Panc1 (cell line): ENCODE measurements around the gene YAP1. TPM values are rescaled to one million over a fixed set of nuclear protein-coding genes. Genes with fewer than 3 reads are reported as not detected.
"Not testable (repeated sequence)": the region's sequence is repeated elsewhere in the genome, so short reads cannot be mapped to it uniquely, and the experiment has no call there.

Experiments
- ATAC-seq: fragments of 200-7000 bp; cut with Tn5 transposase; 2 replicates; pipeline ENCODE4 v1.9.1; 2020; ENCODE audit warnings: mild to moderate bottlenecking, moderate library complexity
- BruUV-seq: library from RNA; stranded (reverse); fragments of 400-500 nt; replicated peaks from 2 replicates; lab custom pipeline; 2021; lab: Mats Ljungman, UMichigan
- CTCF ChIA-PET: fragments of 300-600 bp; sonication (Branson Sonifier 250); formaldehyde crosslinking; loops from one replicate; lab custom pipeline; 2022; ENCODE audit warnings: antibody characterized with exemption; lab: Charles Lee
- POLR2A ChIA-PET: fragments of 300-600 bp; sonication (Branson Sonifier 250); formaldehyde crosslinking; loops from one replicate; lab custom pipeline; 2022; ENCODE audit warnings: antibody characterized with exemption; lab: Charles Lee
- DNase-seq: peaks from one replicate; pipeline ENCODE4 v3.0.0-alpha.2; 2010; ENCODE audit warnings: low read depth, low spot score
- H3K27ac ChIP-seq: 2 replicates; pipeline ENCODE4 v1.5.1; 2011; ENCODE audit warnings: mild to moderate bottlenecking, low read length, inconsistent platforms
- H3K27me3 ChIP-seq: fragments of 200-500 bp; sonication (Bioruptor generic); 2 replicates; pipeline ENCODE4 v1.6.0; 2014; ENCODE audit warnings: low read length, inconsistent platforms; ENCODE audit not compliant: control insufficient read depth, insufficient read depth
- H3K36me3 ChIP-seq: fragments of 200-500 bp; sonication (Bioruptor generic); 2 replicates; pipeline ENCODE4 v1.5.1; 2014; ENCODE audit warnings: inconsistent platforms, mild to moderate bottlenecking, low read length, moderate library complexity; ENCODE audit not compliant: control insufficient read depth, insufficient read depth
- H3K4me1 ChIP-seq: 2 replicates; pipeline ENCODE4 v1.5.1; 2011; ENCODE audit warnings: inconsistent platforms, mild to moderate bottlenecking, low read length, moderate library complexity; ENCODE audit not compliant: control insufficient read depth, insufficient read depth
- H3K4me3 ChIP-seq, 2 experiments: 2 replicates each; pipeline ENCODE4 v1.5.1; 2011 to 2012; ENCODE audit warnings: low read depth in 2 of 2, low read length in 2 of 2, mild to moderate bottlenecking in 2 of 2, inconsistent platforms in 1 of 2, moderate library complexity in 1 of 2
- H3K9me3 ChIP-seq: fragments of 200-500 bp; sonication (Bioruptor generic); 2 replicates; pipeline ENCODE4 v1.5.1; 2014; ENCODE audit warnings: low read depth, mild to moderate bottlenecking, inconsistent platforms, low read length, moderate library complexity; ENCODE audit not compliant: control insufficient read depth, insufficient read depth
- POLR2AphosphoS5 ChIP-seq: IDR thresholded peaks from 2 replicates; pipeline ENCODE4 v1.6.1; 2012; ENCODE audit warnings: mild to moderate bottlenecking, low read depth, low read length, moderate library complexity
- SIN3A ChIP-seq: IDR thresholded peaks from 2 replicates; pipeline ENCODE4 v1.6.1; 2012; ENCODE audit warnings: low read depth, mild to moderate bottlenecking, low read length, moderate library complexity, borderline replicate concordance; ENCODE audit not compliant: insufficient read depth
- TCF7L2 ChIP-seq: IDR thresholded peaks from 2 replicates; pipeline ENCODE4 v1.6.1; 2011; ENCODE audit warnings: mild to moderate bottlenecking, low read depth, low read length, inconsistent platforms
- in situ Hi-C: cut with HindIII; loops from 2 replicates; pipeline ENCODE4 v1.10.0; 2016; ENCODE audit warnings: low sequenced_read_pairs, low pct_unique_long_range_greater_than_20kb
- intact Hi-C: fragments of 100-400 bp; cut with micrococcal nuclease; formaldehyde crosslinking; loops from one replicate; pipeline ENCODE4 v1.10.0; 2022; ENCODE audit not compliant: unreplicated experiment
- total RNA-seq: library from RNA; stranded (reverse); gene quantifications from one replicate; pipeline ENCODE4 v1.2.1, GENCODE V29; 2021; ENCODE audit not compliant: unreplicated experiment
- TF ChIP-seq, protein P1 (sequence below): fragments of 450-650 bp; IDR thresholded peaks from 2 replicates; pipeline ENCODE4 v1.5.1; 2017; ENCODE audit warnings: mild to moderate bottlenecking
- TF ChIP-seq, protein P2 (sequence below), 2 experiments: IDR thresholded peaks; 2 replicates each; pipeline ENCODE4 v1.6.1; 2011 to 2012; ENCODE audit warnings: low read depth in 2 of 2, control low read depth in 1 of 2, low read length in 1 of 2, mild to moderate bottlenecking in 1 of 2, moderate library complexity in 1 of 2; ENCODE audit not compliant: insufficient read depth in 1 of 2

The YAP1 gene
- total RNA-seq, 1 experiment from 2014 or later: 158 TPM

DNA sequence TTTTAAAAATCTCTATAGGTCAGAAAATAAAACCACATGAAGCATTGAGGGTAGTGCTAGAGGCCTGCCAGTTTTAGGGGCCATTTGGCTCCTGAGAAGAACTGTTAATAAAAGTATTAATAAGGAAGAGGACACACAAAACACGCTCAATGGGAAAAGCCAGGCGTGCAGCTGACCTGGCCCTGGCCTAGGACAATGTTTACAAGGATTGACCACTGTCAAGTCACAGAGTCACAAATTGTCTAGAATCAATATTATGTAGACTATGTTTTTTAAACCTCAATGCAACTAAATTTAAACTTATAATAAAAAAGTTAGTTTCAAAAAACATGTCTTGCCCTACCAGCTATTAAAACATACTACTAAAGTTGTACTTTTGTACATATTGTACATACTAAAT, 89.4 kb downstream of the YAP1 start:
- in situ Hi-C loops (no loop called here), intact Hi-C loops (no loop called here)
- TF ChIP-seq SIN3A: no peak
- no peak for TF ChIP-seq TCF7L2
- TF ChIP-seq, protein P1, sequence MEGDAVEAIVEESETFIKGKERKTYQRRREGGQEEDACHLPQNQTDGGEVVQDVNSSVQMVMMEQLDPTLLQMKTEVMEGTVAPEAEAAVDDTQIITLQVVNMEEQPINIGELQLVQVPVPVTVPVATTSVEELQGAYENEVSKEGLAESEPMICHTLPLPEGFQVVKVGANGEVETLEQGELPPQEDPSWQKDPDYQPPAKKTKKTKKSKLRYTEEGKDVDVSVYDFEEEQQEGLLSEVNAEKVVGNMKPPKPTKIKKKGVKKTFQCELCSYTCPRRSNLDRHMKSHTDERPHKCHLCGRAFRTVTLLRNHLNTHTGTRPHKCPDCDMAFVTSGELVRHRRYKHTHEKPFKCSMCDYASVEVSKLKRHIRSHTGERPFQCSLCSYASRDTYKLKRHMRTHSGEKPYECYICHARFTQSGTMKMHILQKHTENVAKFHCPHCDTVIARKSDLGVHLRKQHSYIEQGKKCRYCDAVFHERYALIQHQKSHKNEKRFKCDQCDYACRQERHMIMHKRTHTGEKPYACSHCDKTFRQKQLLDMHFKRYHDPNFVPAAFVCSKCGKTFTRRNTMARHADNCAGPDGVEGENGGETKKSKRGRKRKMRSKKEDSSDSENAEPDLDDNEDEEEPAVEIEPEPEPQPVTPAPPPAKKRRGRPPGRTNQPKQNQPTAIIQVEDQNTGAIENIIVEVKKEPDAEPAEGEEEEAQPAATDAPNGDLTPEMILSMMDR: no peak
- no peak for TF ChIP-seq POLR2AphosphoS5
- TF ChIP-seq, protein P2, sequence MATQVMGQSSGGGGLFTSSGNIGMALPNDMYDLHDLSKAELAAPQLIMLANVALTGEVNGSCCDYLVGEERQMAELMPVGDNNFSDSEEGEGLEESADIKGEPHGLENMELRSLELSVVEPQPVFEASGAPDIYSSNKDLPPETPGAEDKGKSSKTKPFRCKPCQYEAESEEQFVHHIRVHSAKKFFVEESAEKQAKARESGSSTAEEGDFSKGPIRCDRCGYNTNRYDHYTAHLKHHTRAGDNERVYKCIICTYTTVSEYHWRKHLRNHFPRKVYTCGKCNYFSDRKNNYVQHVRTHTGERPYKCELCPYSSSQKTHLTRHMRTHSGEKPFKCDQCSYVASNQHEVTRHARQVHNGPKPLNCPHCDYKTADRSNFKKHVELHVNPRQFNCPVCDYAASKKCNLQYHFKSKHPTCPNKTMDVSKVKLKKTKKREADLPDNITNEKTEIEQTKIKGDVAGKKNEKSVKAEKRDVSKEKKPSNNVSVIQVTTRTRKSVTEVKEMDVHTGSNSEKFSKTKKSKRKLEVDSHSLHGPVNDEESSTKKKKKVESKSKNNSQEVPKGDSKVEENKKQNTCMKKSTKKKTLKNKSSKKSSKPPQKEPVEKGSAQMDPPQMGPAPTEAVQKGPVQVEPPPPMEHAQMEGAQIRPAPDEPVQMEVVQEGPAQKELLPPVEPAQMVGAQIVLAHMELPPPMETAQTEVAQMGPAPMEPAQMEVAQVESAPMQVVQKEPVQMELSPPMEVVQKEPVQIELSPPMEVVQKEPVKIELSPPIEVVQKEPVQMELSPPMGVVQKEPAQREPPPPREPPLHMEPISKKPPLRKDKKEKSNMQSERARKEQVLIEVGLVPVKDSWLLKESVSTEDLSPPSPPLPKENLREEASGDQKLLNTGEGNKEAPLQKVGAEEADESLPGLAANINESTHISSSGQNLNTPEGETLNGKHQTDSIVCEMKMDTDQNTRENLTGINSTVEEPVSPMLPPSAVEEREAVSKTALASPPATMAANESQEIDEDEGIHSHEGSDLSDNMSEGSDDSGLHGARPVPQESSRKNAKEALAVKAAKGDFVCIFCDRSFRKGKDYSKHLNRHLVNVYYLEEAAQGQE (IDR thresholded peaks at IDR 0.05; ENCODE audit: insufficient read depth in 1 of 2, low read depth in 2 of 2, low read length in 1 of 2): no peak
- H3K4me3 ChIP-seq: no peak overlapping the region
- H3K27ac ChIP-seq: no peak overlapping the region
- BruUV-seq: no TSS peak
- peaks cover 3% of the 10 kb centered on the region for H3K36me3 ChIP-seq
- DNase-seq (no peak), ATAC-seq (no peak)
- no peaks in the 10 kb centered on the region for H3K27me3 ChIP-seq
- peaks cover 6% of the 10 kb centered on the region; the same call in 1 of the 2 replicates for H3K4me1 ChIP-seq
- ChIA-PET POLR2A (no interaction called here), CTCF (no interaction called here)
- H3K9me3 ChIP-seq: no peaks in the 10 kb centered on the region

DNA sequence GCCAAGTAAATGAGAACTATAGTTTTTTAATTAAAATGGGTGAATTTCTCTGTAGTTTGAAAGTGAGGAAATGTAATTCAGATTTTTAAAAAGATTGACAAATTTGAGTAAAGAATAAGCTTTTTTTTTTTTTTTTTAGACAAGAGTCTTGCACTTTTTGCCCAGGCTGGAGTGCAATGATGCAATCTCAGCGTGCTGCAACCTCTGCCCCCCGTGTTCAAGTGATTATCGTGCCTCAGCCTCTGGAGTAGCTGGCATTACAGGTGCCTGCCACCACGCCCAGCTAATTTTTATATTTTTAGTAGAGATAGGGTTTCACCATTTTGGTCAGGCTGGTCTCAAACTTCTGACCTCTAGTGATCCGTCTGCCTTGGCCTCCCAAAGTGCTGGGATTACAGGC, 90.1 kb downstream of the YAP1 start:
- H3K36me3 ChIP-seq, H3K27ac ChIP-seq, H3K4me1 ChIP-seq, DNase-seq, CTCF ChIA-PET, H3K4me3 ChIP-seq, H3K27me3 ChIP-seq, in situ Hi-C loops, BruUV-seq, POLR2A ChIA-PET, ATAC-seq, H3K9me3 ChIP-seq, intact Hi-C loops: not testable (repeated sequence)

DNA sequence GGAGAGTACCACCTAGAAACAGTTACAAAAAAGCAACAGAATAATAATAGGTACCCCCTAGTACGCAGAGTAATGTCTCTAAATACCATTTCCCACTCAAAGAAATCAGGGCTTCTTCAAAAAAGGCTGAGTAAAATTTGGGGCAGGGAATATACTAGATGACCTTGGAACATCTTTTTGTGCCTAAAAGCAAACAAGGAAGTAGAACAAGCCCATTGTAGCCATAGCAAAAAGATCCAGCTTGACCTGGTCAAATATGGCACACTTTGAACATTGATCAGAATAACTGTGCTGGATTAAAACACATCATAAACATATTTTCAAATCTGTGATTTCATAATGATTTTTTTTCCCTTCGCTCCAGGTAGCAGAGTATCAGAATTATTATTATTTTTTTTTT, 91.5 kb downstream of the YAP1 start:
- Histone ChIP-seq H3K4me1 (peaks cover 6% of the 10 kb centered on the region; the same call in 1 of the 2 replicates), H3K4me3 (no peak overlapping the region), H3K9me3 (no peaks in the 10 kb centered on the region), H3K36me3 (peaks cover 3% of the 10 kb centered on the region), H3K27me3 (no peaks in the 10 kb centered on the region), H3K27ac (no peak overlapping the region)
- ATAC-seq (no peak), DNase-seq (no peak)
- BruUV-seq: no TSS peak
- in situ Hi-C loops (no loop called here), intact Hi-C loops (no loop called here)
- ChIA-PET CTCF (no interaction called here), POLR2A (no interaction called here)
- TF ChIP-seq POLR2AphosphoS5 (no peak), SIN3A (no peak)
- TF ChIP-seq, protein P1: no peak
- TF ChIP-seq, protein P2 (IDR thresholded peaks at IDR 0.05; ENCODE audit: insufficient read depth in 1 of 2, low read depth in 2 of 2, low read length in 1 of 2): no peak
